ENCODE results near the gene SDF4.

SDF4 gene

DNA sequence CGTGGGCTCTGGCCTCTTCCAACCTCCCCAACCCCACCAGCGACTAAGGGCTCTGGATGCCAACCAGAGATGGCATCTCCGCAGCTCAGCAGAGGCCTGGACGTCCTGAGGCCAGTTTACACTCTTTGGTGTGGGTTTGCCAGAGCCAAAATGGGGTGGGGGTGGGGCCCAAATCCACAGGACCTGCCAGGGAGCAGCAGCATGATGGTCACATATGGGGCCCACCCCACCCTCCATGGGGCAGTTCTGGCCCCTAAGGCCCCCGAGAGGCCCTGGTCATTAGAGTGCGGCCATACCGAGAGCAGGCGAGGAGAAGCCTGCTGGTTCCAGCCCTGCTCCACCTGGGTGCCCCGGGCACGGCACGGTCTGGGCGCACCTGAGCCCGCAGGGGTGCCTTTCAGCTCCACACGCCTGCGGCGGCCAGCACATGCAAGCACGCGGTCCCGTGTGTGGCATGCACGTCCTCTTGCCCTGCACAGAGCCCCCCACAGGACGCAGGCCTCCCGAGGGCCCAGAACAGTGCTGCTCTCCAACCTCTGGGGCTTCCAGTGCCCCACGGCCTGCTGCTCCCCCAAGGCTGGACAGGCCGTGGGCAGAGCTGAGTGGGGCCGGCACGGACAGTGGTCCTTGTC, 9.9 kb upstream of the SDF4 start:
- no peak for DNase-seq (ENCODE audit: low read depth, low spot score)

DNA sequence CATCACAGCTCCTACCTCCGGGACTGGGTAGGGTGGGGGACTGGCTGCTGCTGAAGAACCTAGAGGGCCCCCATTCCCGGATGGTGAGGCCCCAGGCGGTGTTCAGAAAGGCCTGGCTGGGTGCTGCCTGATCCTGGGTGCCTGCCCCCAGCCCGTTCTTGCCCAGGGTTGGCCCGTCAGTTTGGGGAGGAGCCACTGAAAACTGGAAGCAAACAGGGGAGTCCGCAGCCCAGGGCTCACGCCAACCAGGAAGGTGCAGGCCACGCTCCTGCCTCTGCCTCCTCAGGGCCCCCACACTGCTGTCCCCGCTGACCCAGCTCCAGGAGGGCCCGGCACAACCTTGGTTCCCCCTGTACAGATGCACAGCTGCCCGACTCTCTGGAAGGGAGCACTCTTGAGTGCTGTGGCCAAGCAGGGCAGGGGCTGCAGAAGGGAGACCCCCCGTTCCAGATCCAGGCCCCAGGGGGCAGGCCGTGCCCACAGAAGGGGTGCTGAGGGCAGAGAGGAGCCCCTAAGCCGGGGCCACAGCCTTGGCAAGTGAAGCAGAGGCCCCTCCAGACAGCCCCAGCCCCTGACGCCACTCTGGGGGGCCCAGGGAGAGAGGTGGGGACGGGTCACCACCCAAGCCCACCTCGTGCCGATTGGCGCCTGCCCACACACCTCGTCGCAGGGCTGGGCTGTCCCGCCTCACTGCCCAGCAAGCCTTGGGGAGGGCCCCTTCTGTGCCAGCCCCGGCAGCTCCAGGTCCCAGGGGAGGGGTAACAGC, 9.2 kb upstream of the SDF4 start:
- no peak for DNase-seq (ENCODE audit: low read depth, low spot score)

GRCh38 chr1:1240348-1240732, 8.5 kb upstream of the SDF4 start:
- no peak for DNase-seq (ENCODE audit: low read depth, low spot score)

DNA sequence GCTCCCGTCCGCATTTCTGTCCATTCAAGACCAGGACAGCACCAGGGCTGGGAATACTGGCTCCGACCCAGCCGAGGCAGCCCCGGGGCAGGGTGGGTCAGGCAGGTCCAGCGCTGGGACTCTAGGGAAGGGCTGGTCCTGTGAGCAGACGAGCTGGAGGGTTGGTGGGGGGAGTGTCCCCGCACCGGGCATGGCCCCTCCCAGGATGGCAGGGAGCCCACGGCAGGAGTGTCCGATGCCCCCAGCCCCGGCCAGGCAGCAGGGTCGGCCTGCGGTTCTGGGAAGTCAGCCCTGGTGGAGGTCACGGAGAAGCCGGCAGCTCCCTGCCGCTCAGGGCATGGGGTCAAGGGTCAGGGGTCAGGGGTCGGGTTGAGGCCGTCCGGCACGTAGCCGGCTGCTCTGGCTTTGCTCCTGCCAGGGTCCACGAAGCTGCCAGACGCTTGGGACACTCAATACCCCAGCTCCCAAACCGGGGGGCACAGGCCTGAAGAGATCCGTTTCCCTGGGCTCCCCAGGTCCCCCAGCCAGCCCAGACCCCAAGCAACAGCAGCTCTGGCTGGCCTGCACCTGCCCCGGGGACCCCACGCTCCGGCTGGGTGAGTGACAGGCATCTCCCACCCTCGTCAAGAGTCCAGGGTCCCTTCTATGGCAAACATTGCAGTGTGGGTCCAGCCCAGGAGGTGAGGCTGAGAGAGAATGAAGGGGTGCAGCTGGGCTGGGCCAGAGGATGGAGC, 8.0 kb upstream of the SDF4 start:
- DNase-seq (ENCODE audit: low read depth, low spot score) = no peak

DNA sequence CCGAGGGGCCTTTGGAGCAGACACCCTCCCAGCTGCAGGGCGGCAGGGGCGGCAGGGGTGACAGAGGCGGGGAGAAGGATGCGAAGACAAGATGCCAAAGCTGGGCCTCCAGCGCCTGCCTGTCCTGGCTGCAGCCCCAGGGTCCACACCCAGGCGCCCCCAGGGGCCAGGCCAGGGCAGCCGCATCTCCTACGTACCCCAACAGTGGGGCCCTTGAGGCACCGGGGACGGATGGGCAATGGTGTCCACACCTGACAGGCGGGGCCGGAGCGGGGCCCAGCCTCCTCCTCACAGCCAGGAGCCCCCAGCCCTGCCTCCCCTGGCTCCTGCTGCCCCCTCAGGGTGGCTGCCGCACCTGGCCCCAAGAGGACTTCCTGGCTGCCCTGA, 7.4 kb upstream of the SDF4 start:
- DNase-seq (ENCODE audit: low read depth, low spot score) = no peak

GRCh38 chr1:1238702-1239178, 6.9 kb upstream of the SDF4 start:
- DNase-seq (ENCODE audit: low read depth, low spot score) = no peak

DNA sequence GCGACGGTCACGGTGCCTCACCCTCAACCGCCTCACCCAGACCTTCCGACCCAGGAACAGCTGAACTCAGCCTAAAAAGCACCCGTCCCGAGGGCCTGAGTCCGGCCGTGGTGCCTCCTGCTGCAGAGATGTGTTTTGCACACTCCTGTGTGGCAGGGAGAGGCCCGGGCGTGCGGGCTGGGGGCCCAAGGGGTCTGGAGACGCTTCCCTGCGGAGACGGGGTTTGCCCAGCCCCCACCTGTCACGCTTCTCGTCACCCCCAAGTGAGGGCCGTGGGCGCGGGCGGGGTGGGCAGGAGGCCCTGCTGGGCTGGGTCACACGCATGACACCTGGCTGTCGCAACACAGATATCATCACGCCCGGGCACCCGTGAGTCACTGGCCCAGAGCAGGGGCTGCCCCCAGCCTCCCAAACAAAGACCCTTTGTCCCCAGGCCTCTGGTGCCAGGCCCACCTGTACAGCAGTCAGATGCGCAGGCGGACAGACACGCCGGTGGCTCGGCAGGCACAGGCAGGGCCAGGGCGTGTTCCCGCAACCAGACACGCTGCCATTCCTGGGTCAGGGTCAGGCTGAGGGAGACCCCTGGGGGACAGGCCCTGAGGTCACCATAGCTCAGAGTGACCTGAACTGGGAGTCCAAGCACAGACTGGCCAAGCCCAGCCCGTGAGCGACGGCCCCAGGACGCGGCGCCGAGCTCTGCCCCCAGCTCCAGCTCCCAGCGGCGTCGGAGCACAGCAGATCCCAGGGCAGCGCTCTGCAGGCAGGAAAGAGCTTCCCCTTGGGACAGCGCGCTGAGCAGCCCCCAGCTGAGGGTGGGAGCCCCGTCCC, 6.3 kb upstream of the SDF4 start:
- no peak for DNase-seq (ENCODE audit: low read depth, low spot score)

DNA sequence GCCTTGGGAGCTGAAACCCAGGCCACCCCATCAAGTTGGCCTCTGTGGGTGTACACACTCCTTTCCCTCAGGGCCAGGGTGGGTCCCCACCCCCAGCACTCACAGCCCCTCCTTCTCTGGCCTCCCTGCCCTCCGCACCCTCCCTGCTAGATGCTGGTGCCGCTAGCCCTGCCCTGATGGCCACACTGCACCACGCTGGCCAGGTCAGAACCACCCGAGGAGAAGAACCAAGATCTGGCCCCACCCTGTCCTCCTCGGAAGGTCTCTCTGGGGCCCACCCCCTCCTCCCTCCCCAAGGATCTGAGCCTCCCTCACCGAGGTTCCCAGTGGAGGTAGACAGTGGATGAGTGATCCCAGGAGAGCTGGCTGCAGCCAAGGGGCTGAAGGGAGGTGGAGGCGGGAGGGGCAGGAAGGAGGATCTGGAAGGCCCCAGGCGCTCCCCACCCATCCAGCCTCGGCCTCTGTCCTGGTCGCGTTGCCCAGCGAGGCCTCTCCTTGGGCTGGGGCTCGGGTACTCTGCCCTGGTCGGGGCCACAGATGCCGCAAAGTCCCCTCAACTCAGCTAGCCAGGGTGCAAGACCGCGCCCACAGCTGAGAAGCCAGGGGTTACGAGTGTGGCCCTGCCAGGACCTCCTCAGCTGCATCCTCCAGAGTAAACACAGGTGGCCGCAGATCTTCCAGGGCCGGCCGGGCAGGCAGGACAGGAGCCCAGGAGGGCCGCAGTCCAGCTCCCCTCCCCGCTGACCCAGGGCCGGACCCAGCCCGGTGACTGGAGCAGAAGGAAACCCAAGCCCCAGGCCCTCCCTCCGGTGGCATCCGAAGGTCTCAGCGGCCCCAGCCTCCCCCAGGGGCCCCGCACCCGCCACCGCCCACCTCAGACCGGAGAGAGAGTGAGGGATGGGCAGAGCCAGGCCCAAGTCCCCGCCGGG, 5.4 kb upstream of the SDF4 start:
- no peak for DNase-seq (ENCODE audit: low read depth, low spot score)

GRCh38 chr1:1236176-1236763, 4.5 kb upstream of the SDF4 start:
- DNase-seq (ENCODE audit: low read depth, low spot score) = no peak

DNA sequence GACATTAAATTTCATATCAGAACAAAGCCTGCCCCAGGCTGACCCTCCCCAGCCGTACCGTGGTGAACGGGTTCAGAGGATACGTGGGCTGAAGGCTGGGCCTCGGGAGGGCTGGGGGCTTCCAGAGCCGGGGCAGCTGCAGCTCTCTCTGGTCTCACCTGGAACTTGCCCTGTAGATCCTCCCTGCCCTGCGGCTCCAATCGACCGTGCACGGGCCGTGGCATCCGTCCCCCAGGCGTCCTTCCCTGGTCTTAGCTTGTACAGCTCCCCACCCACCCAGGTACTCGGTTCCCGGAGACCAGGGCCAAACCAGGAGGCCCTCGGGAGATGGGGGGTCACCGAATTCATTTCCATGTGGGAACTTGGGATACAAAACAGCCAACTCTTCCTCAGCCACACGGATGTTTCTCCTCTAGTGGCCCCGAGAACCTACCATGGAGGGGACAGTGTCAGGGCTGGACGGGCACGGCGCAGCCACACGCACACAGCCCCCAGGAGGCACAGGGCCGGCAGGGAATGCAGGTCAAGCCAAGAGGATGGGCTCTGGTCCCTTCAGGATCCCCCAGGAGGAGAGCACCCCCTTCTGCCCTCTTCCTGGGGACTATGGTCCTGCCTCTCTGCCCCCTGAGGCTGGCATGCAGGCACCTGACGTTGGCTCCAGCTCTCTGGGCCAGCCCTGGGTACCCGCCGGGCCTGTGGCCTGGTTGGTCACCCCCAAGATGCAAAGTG, 3.4 kb upstream of the SDF4 start:
- DNase-seq (ENCODE audit: low read depth, low spot score) = no peak

DNA sequence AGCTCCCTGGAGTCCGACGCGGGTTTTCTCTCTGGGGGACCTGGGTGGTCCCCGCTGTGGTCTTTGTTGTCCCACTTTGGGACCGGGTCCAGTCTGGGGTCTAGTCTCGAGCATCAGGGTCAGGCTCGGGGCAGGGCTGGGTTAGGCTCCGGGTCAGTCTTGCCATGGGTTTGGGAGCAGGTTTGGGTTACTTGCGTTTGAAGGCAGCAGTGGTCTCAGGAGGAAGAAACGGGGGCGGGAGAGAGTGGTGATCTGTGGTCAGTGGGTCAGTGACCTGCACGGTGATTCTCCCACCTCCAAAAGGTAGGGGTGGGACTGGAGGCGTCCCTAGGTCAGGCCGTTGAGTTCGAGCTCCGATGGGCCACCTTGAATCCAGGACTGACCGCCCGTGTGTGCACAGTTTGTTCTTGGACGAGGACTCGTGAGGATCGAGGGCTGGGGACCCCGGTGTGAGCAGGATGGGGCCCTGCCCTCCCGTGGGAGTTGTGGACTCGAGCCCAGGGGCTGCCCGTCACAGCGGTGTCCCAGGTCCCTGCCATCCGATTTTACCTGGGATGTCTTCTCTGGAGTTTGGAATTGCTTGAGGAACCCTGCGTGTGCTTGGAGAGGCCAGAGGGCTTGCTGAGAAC, 2.5 kb upstream of the SDF4 start:
- DNase-seq (ENCODE audit: low read depth, low spot score) = no peak

- no peak for DNase-seq (ENCODE audit: low read depth, low spot score)
Observed at GRCh38 chr1:1233567-1233892, 1.7 kb upstream of the SDF4 start.

GRCh38 chr1:1232796-1233566, 1.2 kb upstream of the SDF4 start:
- DNase-seq (ENCODE audit: low read depth, low spot score) = no peak

DNA sequence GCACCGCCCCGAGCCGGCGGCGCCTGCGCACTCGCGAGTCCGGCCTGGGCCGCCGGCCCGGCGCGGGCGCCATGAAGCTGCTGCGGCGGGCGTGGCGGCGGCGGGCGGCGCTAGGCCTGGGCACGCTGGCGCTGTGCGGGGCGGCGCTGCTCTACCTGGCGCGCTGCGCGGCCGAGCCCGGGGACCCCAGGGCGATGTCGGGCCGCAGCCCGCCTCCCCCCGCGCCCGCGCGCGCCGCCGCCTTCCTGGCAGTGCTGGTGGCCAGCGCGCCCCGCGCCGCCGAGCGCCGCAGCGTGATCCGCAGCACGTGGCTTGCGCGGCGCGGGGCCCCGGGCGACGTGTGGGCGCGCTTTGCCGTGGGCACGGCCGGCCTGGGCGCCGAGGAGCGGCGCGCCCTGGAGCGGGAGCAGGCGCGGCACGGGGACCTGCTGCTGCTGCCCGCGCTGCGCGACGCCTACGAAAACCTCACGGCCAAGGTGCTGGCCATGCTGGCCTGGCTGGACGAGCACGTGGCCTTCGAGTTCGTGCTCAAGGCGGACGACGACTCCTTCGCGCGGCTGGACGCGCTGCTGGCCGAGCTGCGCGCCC, 501 bp upstream of the SDF4 start, which contains the start of gene B3GALT6:
Gene B3GALT6, plus strand, starts transcription at position 30 of the 588 bp plus-strand sequence. Its CDS starts 42 bp downstream, at position 72.
- no peak for DNase-seq (ENCODE audit: low read depth, low spot score)

GRCh38 chr1:1230656-1231399, 973 bp downstream of the SDF4 start:
- DNase-seq (ENCODE audit: low read depth, low spot score) = no peak

DNA sequence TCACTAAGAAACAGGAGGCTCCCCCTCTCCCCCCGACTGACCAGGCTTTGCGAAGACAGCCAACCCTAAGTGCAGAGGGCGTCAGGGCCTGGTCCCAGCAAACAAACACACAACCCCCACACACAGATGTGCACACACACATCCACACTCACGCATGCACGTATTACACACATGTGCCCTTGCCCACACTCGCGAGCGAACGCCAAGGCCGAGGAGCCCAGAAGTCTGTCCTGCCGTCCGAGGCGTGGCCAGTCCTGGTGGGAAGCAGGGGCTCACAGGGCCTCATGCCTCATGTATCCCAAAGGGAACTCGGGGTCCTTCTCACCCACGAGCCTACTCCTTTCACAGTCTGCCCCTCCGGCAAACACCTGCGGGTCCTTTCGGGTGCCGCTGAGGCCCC, 2.0 kb downstream of the SDF4 start:
- DNase-seq (ENCODE audit: low read depth, low spot score) = no peak

GRCh38 chr1:1228596-1229321, 3.0 kb downstream of the SDF4 start:
- DNase-seq (ENCODE audit: low read depth, low spot score) = no peak

Data from smooth muscle cell of the brain vasculature (primary cell).